ENCODE data around the gene HINFP.
A peak's percentile ranks its signal among the peaks of the same experiment; 100 is the strongest.

The HINFP gene, protein sequence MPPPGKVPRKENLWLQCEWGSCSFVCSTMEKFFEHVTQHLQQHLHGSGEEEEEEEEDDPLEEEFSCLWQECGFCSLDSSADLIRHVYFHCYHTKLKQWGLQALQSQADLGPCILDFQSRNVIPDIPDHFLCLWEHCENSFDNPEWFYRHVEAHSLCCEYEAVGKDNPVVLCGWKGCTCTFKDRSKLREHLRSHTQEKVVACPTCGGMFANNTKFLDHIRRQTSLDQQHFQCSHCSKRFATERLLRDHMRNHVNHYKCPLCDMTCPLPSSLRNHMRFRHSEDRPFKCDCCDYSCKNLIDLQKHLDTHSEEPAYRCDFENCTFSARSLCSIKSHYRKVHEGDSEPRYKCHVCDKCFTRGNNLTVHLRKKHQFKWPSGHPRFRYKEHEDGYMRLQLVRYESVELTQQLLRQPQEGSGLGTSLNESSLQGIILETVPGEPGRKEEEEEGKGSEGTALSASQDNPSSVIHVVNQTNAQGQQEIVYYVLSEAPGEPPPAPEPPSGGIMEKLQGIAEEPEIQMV

DNA sequence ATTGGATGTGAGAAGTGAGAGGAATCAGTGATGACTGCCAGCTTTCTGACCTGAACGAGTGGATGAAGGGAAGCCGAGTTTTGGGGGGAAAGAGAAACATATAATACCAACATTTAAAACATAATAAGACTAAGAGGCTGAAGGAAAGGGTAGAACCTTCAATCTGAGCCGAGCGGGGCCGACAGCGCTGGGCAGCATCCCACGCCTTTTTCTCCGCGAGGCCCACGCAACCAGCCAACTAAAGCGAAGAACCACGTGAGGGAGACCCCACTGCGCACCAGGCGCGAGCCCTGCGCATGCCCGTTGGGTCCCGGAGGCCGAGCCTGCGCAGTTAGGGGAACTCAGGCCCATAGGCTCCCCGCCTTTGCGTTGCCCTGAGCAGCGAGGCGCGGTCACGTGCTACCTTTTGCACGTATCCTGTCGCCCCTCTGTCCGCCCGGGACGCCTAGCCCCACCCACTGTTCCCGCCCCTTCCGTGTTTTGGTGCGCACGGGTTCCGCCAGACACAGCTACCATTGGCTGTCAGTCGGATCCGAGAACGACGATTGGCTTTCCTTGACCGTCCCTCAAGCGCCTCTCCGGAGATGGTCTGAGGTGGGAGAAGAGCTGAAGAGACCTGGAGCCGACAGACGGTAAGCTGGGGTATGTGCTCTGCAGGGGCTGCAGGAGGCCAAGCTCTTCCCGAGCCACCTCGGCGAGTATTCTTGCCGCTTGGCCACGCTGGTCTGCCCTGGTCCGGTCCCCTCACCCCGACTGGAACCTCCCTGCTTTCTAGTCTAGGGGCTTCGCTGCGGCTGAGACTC lies at the start of gene HINFP:
TSS of gene HINFP (plus strand) at position 573 of the 803 bp plus-strand sequence. CDS start 5,365 bp downstream, outside the sequence.
- peak; percentile 99 to 100 for DNase-seq

- no peak for DNase-seq
Measured at GRCh38 chr11:119077839-119078238, 43.5 kb upstream of the HINFP start.

DNA sequence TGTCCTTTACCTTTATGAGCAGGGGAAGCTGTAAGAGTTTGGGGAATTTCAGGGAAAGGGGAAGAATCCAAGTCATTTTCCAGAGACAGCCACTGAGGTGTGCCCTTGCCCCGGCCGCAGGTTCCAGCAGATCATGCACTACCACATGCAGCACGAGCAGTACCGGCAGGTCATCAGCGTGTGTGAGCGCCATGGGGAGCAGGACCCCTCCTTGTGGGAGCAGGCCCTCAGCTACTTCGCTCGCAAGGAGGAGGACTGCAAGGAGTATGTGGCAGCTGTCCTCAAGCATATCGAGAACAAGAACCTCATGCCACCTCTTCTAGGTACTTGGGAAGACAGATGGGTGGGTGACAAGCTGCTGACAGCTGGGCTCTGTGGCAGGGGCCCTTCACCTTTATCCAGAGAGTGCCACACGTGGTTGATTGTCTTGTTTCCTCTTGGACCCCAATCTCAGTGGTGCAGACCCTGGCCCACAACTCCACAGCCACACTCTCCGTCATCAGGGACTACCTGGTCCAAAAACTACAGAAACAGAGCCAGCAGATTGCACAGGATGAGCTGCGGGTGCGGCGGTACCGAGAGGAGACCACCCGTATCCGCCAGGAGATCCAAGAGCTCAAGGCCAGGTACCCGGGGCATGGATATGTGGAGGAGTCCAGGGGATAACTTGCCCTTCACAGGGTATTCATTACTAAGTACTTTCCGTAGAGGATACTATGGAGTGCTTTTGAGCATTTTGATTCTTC lies 42.5 kb upstream of the HINFP start:
- no peak for DNase-seq

- no peak for DNase-seq
Measured at GRCh38 chr11:119081682-119082260, 39.6 kb upstream of the HINFP start.

GRCh38 chr11:119084663-119085436 lies 36.5 kb upstream of the HINFP start, which contains the start of gene HMBS:
HMBS (plus strand) TSS chr11:119084881; CDS start chr11:119085034, 153 bp downstream.
- DNase-seq: peak; percentile 82 to 83

DNA sequence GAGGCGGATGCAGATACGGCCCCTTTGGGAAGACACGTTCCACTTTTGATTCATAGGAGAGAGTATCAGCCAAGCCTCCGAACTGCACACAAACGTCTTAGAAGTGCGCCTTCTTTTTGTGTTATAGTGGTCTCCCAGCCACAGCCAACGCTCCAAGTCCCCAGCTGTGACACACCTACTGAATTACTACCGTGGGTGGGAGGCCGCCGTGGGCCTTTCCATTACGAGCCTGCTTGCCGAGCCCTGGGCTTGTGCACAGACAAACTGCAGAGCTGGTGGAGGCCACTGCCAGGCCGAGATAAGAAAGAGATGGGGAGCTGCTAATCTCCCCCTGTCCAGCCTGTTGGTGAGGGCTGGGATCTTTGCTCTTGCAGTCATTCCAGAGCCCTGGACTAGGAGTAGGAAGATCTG lies 35.9 kb upstream of the HINFP start:
- peak in 1 of 2 donors; percentile 17 for DNase-seq

DNA sequence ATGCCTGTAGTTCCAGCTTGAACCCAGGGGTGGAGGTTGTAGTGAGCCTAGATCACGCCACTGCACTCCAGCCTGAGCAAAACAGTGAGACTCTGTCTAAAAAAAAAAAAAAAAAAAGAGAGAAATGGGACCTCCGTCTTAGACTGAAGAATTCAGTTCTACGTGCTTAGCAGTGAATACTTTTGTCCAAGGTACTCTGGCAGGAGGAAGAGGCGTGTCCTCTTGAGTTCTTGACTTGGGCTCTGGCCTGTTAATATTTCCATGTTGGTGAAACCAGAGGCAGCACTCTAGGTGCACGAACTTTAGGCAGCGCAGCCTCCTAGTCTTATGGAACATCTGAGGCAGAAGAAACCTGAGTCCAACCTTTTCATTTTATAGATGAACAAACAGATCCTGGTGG lies 34.3 kb upstream of the HINFP start:
- DNase-seq: no peak

GRCh38 chr11:119087747-119088241 lies 33.6 kb upstream of the HINFP start:
- DNase-seq: no peak

- DNase-seq: no peak
Measured at GRCh38 chr11:119088406-119088805, 33.0 kb upstream of the HINFP start.

DNA sequence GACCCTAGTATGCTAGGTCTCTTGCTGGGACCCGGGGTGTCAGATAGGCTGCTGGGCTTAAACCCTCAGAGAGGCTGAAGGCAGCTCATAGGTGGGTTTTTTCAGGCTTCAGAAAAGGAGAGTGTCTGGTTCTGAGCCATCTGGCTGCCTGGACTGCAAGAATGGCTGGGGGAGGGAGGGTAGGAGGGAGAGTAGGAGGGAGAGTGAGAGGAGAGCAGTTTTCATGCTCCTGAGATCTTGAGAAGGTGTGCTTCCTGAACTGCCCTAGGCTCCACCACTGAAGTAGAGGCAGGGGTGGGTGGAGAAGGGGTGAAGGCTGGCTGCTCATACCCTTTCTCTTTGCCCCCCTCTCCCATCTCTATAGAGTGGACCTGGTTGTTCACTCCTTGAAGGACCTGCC lies 32.1 kb upstream of the HINFP start:
- no peak for DNase-seq

DNA sequence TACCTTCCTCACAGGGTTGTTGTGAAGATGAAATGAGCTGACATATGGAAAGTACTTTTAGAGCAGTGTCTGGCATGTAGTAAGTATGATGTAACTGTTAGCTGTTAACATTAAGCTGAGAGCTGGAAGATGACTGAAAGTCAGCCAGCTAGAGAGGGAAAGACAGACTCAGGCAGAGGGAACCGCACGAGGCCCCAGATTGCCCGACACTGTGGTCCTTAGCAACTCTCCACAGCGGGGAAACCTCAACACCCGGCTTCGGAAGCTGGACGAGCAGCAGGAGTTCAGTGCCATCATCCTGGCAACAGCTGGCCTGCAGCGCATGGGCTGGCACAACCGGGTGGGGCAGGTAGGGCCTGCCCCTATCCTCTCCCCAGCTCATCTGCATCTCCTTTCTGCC lies 30.2 kb upstream of the HINFP start:
- no peak for DNase-seq

- no peak for DNase-seq
Measured at GRCh38 chr11:119091966-119092879, 29.2 kb upstream of the HINFP start.

DNA sequence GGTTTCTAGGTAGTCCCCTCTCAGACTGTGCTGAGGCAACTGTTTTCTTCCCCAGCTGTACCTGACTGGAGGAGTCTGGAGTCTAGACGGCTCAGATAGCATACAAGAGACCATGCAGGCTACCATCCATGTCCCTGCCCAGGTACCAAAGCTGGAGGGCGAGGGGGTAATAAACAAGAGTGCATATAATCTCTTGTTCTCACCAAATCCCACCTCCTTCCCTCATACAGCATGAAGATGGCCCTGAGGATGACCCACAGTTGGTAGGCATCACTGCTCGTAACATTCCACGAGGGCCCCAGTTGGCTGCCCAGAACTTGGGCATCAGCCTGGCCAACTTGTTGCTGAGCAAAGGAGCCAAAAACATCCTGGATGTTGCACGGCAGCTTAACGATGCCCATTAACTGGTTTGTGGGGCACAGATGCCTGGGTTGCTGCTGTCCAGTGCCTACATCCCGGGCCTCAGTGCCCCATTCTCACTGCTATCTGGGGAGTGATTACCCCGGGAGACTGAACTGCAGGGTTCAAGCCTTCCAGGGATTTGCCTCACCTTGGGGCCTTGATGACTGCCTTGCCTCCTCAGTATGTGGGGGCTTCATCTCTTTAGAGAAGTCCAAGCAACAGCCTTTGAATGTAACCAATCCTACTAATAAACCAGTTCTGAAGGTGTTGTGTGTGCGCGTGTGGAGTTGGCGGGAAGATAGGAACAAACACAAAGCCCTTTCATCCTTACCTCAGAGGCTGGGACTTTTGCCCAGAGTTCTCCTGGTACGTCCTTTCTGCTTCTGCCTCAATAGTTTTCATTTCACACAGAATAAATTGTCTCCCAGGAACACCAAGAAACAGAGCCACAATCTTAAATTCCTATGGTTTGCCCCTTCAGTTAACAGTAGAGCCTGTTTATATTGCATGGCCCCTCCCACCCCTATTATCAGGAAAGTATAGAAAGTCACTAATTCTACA lies 28.2 kb upstream of the HINFP start:
- peak in 1 of 2 donors; percentile 6 for DNase-seq

GRCh38 chr11:119093942-119094815 lies 27.2 kb upstream of the HINFP start:
- DNase-seq: peak in 1 of 2 donors; percentile 32

- peak in 1 of 2 donors; percentile 48 for DNase-seq
Measured at GRCh38 chr11:119094816-119095065, 26.6 kb upstream of the HINFP start.

DNA sequence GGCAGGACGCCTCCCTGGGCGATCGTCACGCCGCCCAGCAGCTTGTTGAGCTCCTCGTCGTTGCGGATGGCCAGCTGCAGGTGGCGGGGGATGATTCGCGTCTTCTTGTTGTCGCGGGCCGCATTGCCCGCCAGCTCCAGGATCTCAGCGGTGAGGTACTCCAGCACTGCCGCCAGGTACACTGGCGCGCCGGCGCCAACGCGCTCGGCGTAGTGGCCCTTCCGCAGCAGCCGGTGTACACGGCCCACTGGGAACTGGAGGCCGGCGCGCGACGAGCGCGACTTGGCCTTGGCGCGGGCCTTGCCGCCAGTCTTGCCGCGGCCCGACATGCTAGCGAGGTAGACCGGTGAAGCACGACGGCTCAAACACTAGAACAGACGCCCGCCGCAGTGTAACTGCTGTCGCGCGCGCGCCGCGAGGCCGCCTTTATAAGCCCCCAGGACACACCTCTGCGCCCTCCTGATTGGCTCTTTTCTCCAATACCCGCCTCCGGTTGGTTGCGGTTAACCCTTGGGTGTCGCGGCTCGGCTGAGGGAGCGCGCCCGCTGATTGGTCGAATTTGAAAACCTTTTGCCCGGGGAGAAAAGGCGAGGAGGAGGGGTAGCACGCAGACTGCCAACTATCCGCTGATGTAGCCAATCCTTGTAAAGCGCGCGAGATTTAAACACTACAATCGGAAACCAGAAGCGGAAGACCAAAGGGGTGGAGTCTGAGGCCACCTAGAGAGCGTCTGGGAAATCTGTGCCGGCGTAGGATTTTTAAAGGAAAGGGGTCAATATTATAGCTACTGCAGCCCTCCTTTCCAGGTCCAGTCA lies 26.1 kb upstream of the HINFP start:
- peak; percentile 99 for DNase-seq

- DNase-seq: no peak
Measured at GRCh38 chr11:119099711-119100110, 21.7 kb upstream of the HINFP start.
